GM18858 (cell line): ENCODE measurements around the gene GH2.
"Not testable (repeated sequence)": the region's sequence is repeated elsewhere in the genome, so short reads cannot be mapped to it uniquely, and the experiment has no call there.

Source experiments
- ATAC-seq: cut with Tn5 transposase; IDR thresholded peaks from one replicate; pipeline ENCODE4 v1.9.1; 2021; ENCODE audit not compliant: unreplicated experiment

Gene GH2

GRCh38 chr17:63881935-63882601 lies at the start of gene GH2:
Gene GH2 (minus strand): TSS chr17:63881944. CDS start chr17:63881801, 143 bp downstream.
- ATAC-seq, result no peak

GRCh38 chr17:63930951-63931575 lies 49.3 kb upstream of the GH2 start:
- no peak for ATAC-seq

GRCh38 chr17:63929860-63930766 lies 48.4 kb upstream of the GH2 start:
- ATAC-seq, result no peak

- ATAC-seq, result no peak
These were observed 47.4 kb upstream of the GH2 start for GRCh38 chr17:63928966-63929695.

- ATAC-seq, result no peak
These were observed 46.5 kb upstream of the GH2 start for GRCh38 chr17:63928172-63928666.

GRCh38 chr17:63927464-63928171 lies 45.9 kb upstream of the GH2 start:
- ATAC-seq, result no peak

GRCh38 chr17:63926164-63926563 lies 44.4 kb upstream of the GH2 start:
- ATAC-seq, result no peak

GRCh38 chr17:63925615-63926014 lies 43.9 kb upstream of the GH2 start:
- no peak for ATAC-seq

- not testable (repeated sequence) for ATAC-seq
These were observed 40.7 kb upstream of the GH2 start for GRCh38 chr17:63922402-63922801.

- ATAC-seq, result not testable (repeated sequence)
These were observed 39.0 kb upstream of the GH2 start for GRCh38 chr17:63920779-63921178.

- ATAC-seq, result not testable (repeated sequence)
These were observed 38.3 kb upstream of the GH2 start for GRCh38 chr17:63920050-63920449.

- peak; percentile 65 for ATAC-seq
These were observed 37.6 kb upstream of the GH2 start for GRCh38 chr17:63919311-63919723.

- ATAC-seq, result not testable (repeated sequence)
These were observed 37.1 kb upstream of the GH2 start, which contains the start of gene GH1 for GRCh38 chr17:63918789-63919305. Gene GH1 (minus strand): TSS chr17:63918839. CDS start chr17:63918776, 63 bp downstream.

- no peak for ATAC-seq
These were observed 36.6 kb upstream of the GH2 start for GRCh38 chr17:63918305-63918704.

- ATAC-seq, result no peak
These were observed 35.9 kb upstream of the GH2 start for GRCh38 chr17:63917646-63918045.

- ATAC-seq, result not testable (repeated sequence)
These were observed 35.5 kb upstream of the GH2 start for GRCh38 chr17:63917206-63917605.

- no peak for ATAC-seq
These were observed 34.9 kb upstream of the GH2 start for GRCh38 chr17:63916566-63917185.

- ATAC-seq, result not testable (repeated sequence)
These were observed 34.0 kb upstream of the GH2 start for GRCh38 chr17:63915753-63916152.

- no peak for ATAC-seq
These were observed 32.7 kb upstream of the GH2 start for GRCh38 chr17:63914471-63914870.
